ENCODE results near the gene CGRRF1.

DNA sequence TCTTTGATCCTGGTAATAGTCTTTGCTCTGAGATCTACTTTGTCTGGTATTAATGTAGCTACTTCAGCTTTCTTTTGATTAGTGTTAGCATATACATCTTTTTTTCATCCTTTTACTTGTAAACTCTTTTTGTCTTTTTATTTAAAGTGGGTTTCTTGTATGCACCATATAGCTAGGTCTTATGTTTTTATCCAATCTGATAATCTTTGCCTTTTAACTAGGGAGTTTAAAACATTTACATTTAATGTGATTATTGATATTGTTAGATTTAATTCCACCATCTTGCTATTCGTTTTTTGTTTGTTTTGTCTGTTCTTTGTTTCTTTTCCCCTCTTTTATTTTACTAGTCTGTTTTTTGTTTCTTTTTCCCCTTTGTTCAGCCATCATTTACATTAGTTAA is 6.0 kb downstream of the CGRRF1 start:
- TF ChIP-seq CTCF (IDR thresholded peaks at IDR 0.05): no peak
- no peak for TF ChIP-seq POLR2A (IDR thresholded peaks at IDR 0.05)
- no peak for TF ChIP-seq EP300 (IDR thresholded peaks at IDR 0.05)

All from ovary (tissue), 3 donors.